NB4 (cell line): ENCODE measurements around the gene VENTX.

Experiments
- CTCF ChIP-seq: IDR thresholded peaks from one replicate; pipeline ENCODE4 v1.5.1; 2012; ENCODE audit warnings: low read depth, low read length
- POLR2A ChIP-seq: IDR thresholded peaks from 2 replicates; pipeline ENCODE4 v1.6.1; 2011; ENCODE audit warnings: mild to moderate bottlenecking; ENCODE audit not compliant: insufficient read length; ENCODE audit errors: extremely low read depth

GRCh38 chr10:133276100-133276434 is 38.4 kb downstream of the VENTX start:
- no peak for TF ChIP-seq CTCF
- TF ChIP-seq POLR2A: no peak
